HG03159 (cell line): ENCODE data around the gene MSX2.

ENCODE experiments used
- ATAC-seq: cut with Tn5 transposase; IDR thresholded peaks from one replicate; pipeline ENCODE4 v1.9.1; 2021; ENCODE audit warnings: mild to moderate bottlenecking, moderate library complexity; ENCODE audit not compliant: unreplicated experiment

MSX2 gene

GRCh38 chr5:174724484-174725260 is at the start of gene MSX2:
Gene MSX2, plus strand, starts transcription at chr5:174724582. Its CDS starts 78 bp downstream, at chr5:174724660.
- no peak for ATAC-seq

GRCh38 chr5:174675110-174675509 is 49.3 kb upstream of the MSX2 start:
- ATAC-seq: no peak

GRCh38 chr5:174675916-174676315 is 48.5 kb upstream of the MSX2 start:
- no peak for ATAC-seq

GRCh38 chr5:174678107-174678506 is 46.3 kb upstream of the MSX2 start:
- no peak for ATAC-seq

GRCh38 chr5:174680901-174681565 is 43.3 kb upstream of the MSX2 start:
- ATAC-seq: no peak

GRCh38 chr5:174687503-174687902 is 36.9 kb upstream of the MSX2 start:
- ATAC-seq: no peak

- no peak for ATAC-seq
Observed at GRCh38 chr5:174688441-174689354, 35.7 kb upstream of the MSX2 start.

GRCh38 chr5:174690271-174690670 is 34.1 kb upstream of the MSX2 start:
- ATAC-seq: no peak

GRCh38 chr5:174692381-174692780 is 32.0 kb upstream of the MSX2 start:
- ATAC-seq: no peak

- no peak for ATAC-seq
Observed at GRCh38 chr5:174692982-174693422, 31.4 kb upstream of the MSX2 start.

GRCh38 chr5:174693697-174694385 is 30.5 kb upstream of the MSX2 start:
- no peak for ATAC-seq

- ATAC-seq: no peak
Observed at GRCh38 chr5:174694611-174695010, 29.8 kb upstream of the MSX2 start.

GRCh38 chr5:174698156-174698555 is 26.2 kb upstream of the MSX2 start:
- no peak for ATAC-seq

GRCh38 chr5:174699131-174699530 is 25.3 kb upstream of the MSX2 start:
- ATAC-seq: no peak

- no peak for ATAC-seq
Observed at GRCh38 chr5:174706997-174707572, 17.3 kb upstream of the MSX2 start.

- ATAC-seq: no peak
Observed at GRCh38 chr5:174707671-174708070, 16.7 kb upstream of the MSX2 start.

GRCh38 chr5:174708476-174709207 is 15.7 kb upstream of the MSX2 start:
- no peak for ATAC-seq

GRCh38 chr5:174714751-174715150 is 9.6 kb upstream of the MSX2 start:
- ATAC-seq: no peak

- no peak for ATAC-seq
Observed at GRCh38 chr5:174715804-174716203, 8.6 kb upstream of the MSX2 start.
